ENCODE results near the gene DAP.

DAP gene

GRCh38 chr5:10761933-10762775 is 1.1 kb upstream of the DAP start:
- no peak overlapping the region for H3K9ac ChIP-seq
- H3K9me3 ChIP-seq (ENCODE audit: control insufficient read depth, low read length): peaks cover 3% of the 10 kb centered on the region
- H3K36me3 ChIP-seq (ENCODE audit: control insufficient read depth, insufficient read depth, low read length): no peaks in the 10 kb centered on the region
- peak overlapping the region; percentile 60 for H3K4me3 ChIP-seq (ENCODE audit: low read depth, low read length)
- H3K27ac ChIP-seq: peak overlapping the region; percentile 85
- peaks cover 6% of the 10 kb centered on the region for H3K4me1 ChIP-seq
- no peak for TF ChIP-seq CTCF (IDR thresholded peaks at IDR 0.05)
- H3K27me3 ChIP-seq (ENCODE audit: control insufficient read depth, insufficient read depth, low read length): no peaks in the 10 kb centered on the region
- H2AFZ ChIP-seq: peak overlapping the region; percentile 100
- peaks cover 18% of the 10 kb centered on the region for H3K79me2 ChIP-seq
- H3K4me2 ChIP-seq (ENCODE audit: low read length): peak overlapping the region; percentile 80

GRCh38 chr5:10760921-10761184 is 181 bp downstream of the DAP start:
- H3K79me2 ChIP-seq: peaks cover 22% of the 10 kb centered on the region
- no peaks in the 10 kb centered on the region for H3K36me3 ChIP-seq (ENCODE audit: control insufficient read depth, insufficient read depth, low read length)
- H3K4me1 ChIP-seq: peaks cover 6% of the 10 kb centered on the region
- H3K9ac ChIP-seq: no peak overlapping the region
- TF ChIP-seq CTCF (IDR thresholded peaks at IDR 0.05): no peak
- H2AFZ ChIP-seq: peak overlapping the region; percentile 79
- H3K27me3 ChIP-seq (ENCODE audit: control insufficient read depth, insufficient read depth, low read length): no peaks in the 10 kb centered on the region
- peak overlapping the region; percentile 40 for H3K27ac ChIP-seq
- peak overlapping the region; percentile 84 for H3K4me3 ChIP-seq (ENCODE audit: low read depth, low read length)
- peak overlapping the region; percentile 81 for H3K4me2 ChIP-seq (ENCODE audit: low read length)
- peaks cover 3% of the 10 kb centered on the region for H3K9me3 ChIP-seq (ENCODE audit: control insufficient read depth, low read length)

GRCh38 chr5:10760096-10760920 is 726 bp downstream of the DAP start:
- peak overlapping the region; percentile 40 for H3K27ac ChIP-seq
- peaks cover 3% of the 10 kb centered on the region for H3K9me3 ChIP-seq (ENCODE audit: control insufficient read depth, low read length)
- TF ChIP-seq CTCF (IDR thresholded peaks at IDR 0.05): no peak
- no peaks in the 10 kb centered on the region for H3K36me3 ChIP-seq (ENCODE audit: control insufficient read depth, insufficient read depth, low read length)
- H3K4me1 ChIP-seq: peaks cover 6% of the 10 kb centered on the region
- no peaks in the 10 kb centered on the region for H3K27me3 ChIP-seq (ENCODE audit: control insufficient read depth, insufficient read depth, low read length)
- H3K4me2 ChIP-seq (ENCODE audit: low read length): peak overlapping the region; percentile 81
- peak overlapping the region; percentile 84 for H3K4me3 ChIP-seq (ENCODE audit: low read depth, low read length)
- H3K9ac ChIP-seq: no peak overlapping the region
- H3K79me2 ChIP-seq: peaks cover 27% of the 10 kb centered on the region
- peak overlapping the region; percentile 79 for H2AFZ ChIP-seq

GRCh38 chr5:10759111-10759510 is 1.9 kb downstream of the DAP start:
- Histone ChIP-seq H2AFZ (no peak overlapping the region), H3K4me1 (peaks cover 6% of the 10 kb centered on the region)
- no peak for TF ChIP-seq CTCF (IDR thresholded peaks at IDR 0.05)

More at GRCh38 chr5:10759111-10759510, 1.9 kb downstream of the DAP start:
- H3K9me3 ChIP-seq (ENCODE audit: control insufficient read depth, low read length): peaks cover 3% of the 10 kb centered on the region
- no peaks in the 10 kb centered on the region for H3K27me3 ChIP-seq (ENCODE audit: control insufficient read depth, insufficient read depth, low read length)
- H3K9ac ChIP-seq: no peak overlapping the region
- H3K79me2 ChIP-seq: peaks cover 38% of the 10 kb centered on the region
- no peak overlapping the region for H3K4me3 ChIP-seq (ENCODE audit: low read depth, low read length)
- no peak overlapping the region for H3K27ac ChIP-seq
- H3K4me2 ChIP-seq (ENCODE audit: low read length): no peak overlapping the region
- H3K36me3 ChIP-seq (ENCODE audit: control insufficient read depth, insufficient read depth, low read length): no peaks in the 10 kb centered on the region

All from parathyroid adenoma (tissue), 2 donors.